CD4-positive, alpha-beta T cell treated with Interleukin-17A for 1 hour (primary cell): ENCODE results near the gene HEATR1.
"Not testable (repeated sequence)": the region's sequence is repeated elsewhere in the genome, so short reads cannot be mapped to it uniquely, and the experiment has no call there.

ENCODE experiments used
- DNase-seq: peaks from one replicate; pipeline ENCODE4 v3.0.0-alpha.2; 2020

The HEATR1 gene

GRCh38 chr1:236509203-236509602, 95.1 kb downstream of the HEATR1 start:
- no peak for DNase-seq

- peak; percentile 5 for DNase-seq
These were observed 95.7 kb downstream of the HEATR1 start for GRCh38 chr1:236508593-236509027.

DNA sequence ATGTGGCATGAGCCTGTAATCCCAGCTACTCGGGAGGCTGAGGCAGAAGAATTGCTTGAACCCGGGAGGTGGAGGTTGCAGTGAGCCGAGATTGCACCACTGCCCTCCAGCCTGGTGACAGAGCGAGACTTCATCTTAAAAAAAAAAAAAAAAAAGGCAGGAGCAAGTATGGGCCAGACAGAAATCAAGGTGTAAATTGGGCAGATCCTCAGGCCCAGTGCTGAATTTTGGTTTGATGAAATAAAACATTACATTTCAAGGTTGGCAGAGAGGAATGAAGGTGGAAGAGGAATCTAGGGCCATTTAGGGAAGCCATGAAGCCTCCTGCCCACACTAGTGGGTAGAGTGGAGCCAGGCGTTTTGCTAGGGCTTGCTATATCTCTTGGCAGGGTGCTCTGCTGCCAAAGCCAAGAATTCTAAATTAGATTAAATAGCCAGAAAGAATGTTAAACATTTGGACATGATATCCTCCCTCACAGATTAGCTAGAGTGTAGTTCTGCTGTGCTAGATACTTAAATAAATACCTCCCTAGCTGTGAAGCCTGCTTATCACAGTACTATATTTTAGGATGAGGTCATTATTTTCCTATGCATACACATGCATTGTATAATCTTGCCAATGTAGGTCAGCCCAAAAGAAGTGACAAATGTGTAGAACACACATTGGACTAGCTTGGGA, 97.2 kb downstream of the HEATR1 start:
- no peak for DNase-seq

- not testable (repeated sequence) for DNase-seq
These were observed 100.0 kb downstream of the HEATR1 start for GRCh38 chr1:236504338-236504737.

DNA sequence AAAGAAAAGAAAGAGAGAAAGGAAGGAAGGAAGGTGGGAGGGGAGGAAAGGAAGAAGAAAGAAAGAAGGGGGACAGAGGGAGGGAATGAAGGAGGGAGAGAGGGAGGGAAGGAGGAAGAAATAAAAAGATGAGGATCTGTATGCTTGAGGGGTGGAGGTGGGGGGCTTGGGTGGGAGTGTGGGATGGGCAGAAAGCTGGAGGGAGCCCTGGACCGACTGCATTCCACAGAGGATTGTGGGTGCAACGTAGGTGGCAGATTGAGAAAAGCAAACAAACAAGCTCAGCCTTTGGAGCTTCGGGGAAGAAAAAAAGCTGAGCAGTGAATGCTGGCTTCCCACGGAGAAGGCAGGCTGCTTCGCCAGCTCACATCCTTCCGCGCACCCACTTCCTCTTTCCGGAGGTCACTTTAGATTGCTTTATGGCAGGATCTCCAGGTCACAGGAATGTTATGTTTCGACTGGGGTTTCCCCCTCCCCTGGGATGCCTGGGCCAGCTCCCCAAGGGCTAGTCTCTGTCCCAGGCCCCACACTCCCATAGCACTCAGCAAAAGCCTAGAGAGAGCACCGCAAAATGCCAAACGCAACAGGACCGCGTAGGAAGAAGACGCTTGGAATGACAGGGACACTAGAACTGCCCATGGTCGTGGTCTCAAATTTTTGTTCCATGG, 101.2 kb downstream of the HEATR1 start:
- peak; percentile 27 for DNase-seq

GRCh38 chr1:236502579-236502971, 101.7 kb downstream of the HEATR1 start:
- DNase-seq = no peak

GRCh38 chr1:236501093-236501492, 103.2 kb downstream of the HEATR1 start:
- DNase-seq = no peak
